Urothelium cell line (cell line): ENCODE data around the gene RWDD1.

Source experiments
- DNase-seq: peaks from one replicate; pipeline ENCODE4 v3.0.0; 2011; ENCODE audit warnings: low spot score, mixed read lengths
- FAIRE-seq: peaks from 2 replicates; lab custom pipeline; 2011; peaks lifted over from hg19 to GRCh38; lab: Jason Lieb, UNC

RWDD1 gene, protein sequence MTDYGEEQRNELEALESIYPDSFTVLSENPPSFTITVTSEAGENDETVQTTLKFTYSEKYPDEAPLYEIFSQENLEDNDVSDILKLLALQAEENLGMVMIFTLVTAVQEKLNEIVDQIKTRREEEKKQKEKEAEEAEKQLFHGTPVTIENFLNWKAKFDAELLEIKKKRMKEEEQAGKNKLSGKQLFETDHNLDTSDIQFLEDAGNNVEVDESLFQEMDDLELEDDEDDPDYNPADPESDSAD

GRCh38 chr6:116570856-116571682, at the start of gene RWDD1:
RWDD1 (plus strand) TSS chr6:116571504; CDS start chr6:116571583, 79 bp downstream.
- FAIRE-seq, result no peak
- DNase-seq, result peak; percentile 91

- DNase-seq (no peak), FAIRE-seq (no peak)
These were observed 48.4 kb upstream of the RWDD1 start for GRCh38 chr6:116522896-116523295.

GRCh38 chr6:116524236-116524635, 47.1 kb upstream of the RWDD1 start:
- FAIRE-seq, result no peak
- DNase-seq, result no peak

- DNase-seq, result no peak
These were observed 43.2 kb upstream of the RWDD1 start for GRCh38 chr6:116528133-116528532.

GRCh38 chr6:116528780-116529179, 42.5 kb upstream of the RWDD1 start:
- no peak for FAIRE-seq
- DNase-seq, result no peak

More at GRCh38 chr6:116528133-116528532, 43.2 kb upstream of the RWDD1 start:
- no peak for FAIRE-seq

GRCh38 chr6:116529466-116530290, 41.6 kb upstream of the RWDD1 start:
- DNase-seq (no peak), FAIRE-seq (no peak)

DNA sequence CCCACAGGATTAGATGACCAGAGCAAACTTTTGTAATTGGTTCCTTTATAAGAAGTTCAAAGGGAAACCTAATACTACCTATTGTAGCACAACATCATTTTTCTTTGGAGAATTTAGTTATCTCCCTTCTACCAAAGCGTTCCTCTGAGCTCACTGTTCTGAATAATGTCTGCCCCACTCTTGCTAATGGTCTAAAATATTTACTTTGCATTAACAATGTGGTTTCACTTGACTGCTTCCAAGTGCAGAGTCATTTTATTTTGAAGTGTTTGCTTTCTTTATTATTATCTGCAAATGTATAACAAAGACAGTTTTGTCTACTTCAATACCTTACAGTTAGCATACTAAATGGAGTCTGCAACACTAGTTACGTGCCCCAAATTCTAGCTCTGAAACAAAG, 40.9 kb upstream of the RWDD1 start:
- no peak for FAIRE-seq
- no peak for DNase-seq

- no peak for FAIRE-seq
- DNase-seq, result peak; percentile 27
These were observed 39.4 kb upstream of the RWDD1 start for GRCh38 chr6:116531675-116532570.

DNA sequence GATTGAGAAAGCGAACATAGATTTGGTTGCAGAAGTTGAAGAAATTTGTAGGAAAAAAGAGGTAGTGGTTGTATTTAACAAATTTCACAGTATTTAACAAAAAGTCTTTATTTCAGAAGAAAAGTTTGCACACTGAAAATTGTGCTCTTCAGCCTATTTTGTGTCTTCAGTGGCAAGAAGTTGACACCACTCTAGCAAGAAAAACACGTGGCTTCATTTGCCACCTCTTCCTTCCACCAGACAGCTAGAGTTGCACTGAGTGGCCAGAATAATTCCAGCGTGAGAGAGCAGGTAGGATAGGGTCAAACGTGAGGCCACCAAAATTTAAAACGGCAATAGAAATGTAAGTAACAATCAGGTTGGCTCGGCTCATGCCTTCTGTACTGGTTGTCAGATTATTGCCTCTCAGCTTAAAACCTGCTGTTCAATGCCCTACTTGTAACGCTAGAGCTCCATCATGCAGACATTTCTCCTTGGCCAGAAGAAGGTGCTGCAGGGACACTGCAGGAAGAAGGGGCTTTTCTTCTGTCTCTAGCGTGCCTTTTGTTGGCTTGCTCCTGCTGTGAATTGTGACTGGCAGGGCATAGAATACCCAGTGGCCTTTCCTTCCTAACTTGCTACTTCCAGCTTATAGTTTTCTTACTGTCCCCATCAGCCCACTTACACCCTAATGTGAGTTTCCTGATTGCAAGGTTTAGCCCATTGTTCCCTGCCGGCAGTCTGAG, 37.9 kb upstream of the RWDD1 start:
- no peak for DNase-seq
- FAIRE-seq, result no peak

GRCh38 chr6:116535109-116535508, 36.2 kb upstream of the RWDD1 start:
- no peak for FAIRE-seq

DNA sequence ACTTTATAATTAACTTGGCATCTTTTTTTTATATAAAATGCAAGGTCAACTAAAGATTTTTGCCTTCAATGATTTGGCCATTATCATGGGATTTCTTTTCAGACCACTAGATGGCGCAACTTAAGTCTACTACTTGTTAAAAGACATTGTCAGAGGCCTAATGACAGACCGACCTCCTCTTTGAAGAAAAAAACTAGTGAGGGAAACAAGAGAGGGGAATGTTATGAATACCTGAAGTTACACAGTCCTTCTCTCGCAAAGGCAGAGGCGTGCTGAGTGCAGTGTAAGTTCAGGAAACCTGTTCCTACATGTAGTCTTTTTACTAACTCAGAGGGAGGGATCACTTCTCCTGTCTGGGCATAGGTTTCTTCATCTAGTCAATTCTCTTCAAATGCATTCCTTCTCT, 35.1 kb upstream of the RWDD1 start:
- DNase-seq, result peak; percentile 24
- no peak for FAIRE-seq

More at GRCh38 chr6:116535109-116535508, 36.2 kb upstream of the RWDD1 start:
- no peak for DNase-seq

DNA sequence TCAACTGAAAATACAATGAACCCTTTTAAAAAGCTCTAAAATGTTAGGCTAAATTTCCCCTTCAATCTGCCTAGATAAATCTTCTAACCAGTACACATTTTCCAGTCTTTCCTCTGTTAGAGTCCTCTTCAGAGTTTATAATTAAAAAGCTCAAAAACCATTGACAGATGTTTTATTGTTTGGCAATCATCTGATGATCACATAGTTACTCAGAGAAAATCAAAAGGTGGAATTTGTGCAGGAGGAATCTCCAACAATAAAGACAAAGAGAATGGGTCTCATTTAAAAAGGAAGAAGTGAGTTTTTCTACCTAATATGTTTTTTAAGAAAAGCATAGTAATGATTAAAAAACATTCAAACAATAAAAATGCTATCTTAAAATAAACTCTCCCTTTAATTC, 28.9 kb upstream of the RWDD1 start:
- no peak for FAIRE-seq
- no peak for DNase-seq

DNA sequence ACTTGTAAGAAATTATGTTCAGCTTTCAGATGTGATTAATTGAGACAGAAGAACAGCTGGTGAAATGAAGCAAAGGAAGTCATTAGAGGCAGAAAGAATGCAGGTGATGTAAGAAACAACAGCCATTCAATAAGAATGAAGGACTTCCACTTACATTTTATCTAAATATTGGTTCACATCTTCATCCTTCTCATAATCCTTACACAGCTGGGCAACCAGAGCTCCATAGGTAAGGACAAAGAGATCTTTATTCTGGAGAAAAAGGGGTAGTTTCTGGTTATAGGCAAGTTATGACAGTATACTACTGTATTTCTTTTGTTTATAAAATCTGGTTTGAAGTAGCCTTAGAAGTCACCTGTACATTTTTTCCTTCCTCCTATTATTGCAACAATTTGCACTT, 28.2 kb upstream of the RWDD1 start:
- FAIRE-seq, result no peak

DNA sequence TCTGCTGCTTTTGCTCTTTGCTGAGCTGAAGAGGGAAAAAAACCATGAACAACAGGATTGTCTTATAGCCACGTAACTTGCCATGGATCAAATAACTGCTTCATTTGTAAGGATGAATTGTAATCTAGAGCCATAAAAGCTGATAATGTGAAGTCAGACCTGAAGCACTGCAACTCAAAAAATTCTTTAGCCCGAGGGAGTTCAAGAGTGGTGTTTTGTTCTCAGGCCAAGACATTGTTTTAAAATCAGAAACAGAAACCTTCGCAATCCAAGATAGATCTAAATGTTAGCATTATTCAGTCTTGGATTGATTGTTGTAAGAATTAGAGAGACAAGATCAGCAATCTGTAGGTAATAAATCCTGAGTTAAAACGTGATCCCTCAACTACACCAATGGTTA, 25.7 kb upstream of the RWDD1 start, which contains the start of gene TRAPPC3L:
Gene TRAPPC3L (minus strand): TSS at position 34 of the 400 bp plus-strand sequence. CDS start 170 bp downstream, outside the sequence.
- FAIRE-seq, result no peak
- DNase-seq, result no peak

More for the DNA sequence above, 28.2 kb upstream of the RWDD1 start:
- DNase-seq, result no peak

DNA sequence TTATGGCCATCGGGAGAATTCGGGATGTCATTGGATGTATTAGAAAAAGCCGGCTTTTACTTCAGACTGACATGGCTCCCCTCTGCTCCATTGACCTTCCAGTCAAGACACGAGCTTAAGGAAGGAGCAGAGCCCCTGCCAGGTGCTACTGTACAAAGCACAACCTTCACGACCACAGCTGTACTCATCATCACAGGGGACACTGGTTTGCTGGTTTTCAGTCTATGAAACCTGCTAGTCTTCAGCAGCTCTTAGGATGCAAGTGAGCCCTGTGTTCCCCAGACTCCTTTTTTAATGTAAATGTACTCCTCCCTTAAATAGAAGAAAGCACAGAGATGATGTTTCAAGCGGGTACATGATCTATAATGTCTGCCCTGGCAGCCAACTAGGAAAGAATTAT, 23.9 kb upstream of the RWDD1 start:
- DNase-seq (no peak), FAIRE-seq (no peak)

DNA sequence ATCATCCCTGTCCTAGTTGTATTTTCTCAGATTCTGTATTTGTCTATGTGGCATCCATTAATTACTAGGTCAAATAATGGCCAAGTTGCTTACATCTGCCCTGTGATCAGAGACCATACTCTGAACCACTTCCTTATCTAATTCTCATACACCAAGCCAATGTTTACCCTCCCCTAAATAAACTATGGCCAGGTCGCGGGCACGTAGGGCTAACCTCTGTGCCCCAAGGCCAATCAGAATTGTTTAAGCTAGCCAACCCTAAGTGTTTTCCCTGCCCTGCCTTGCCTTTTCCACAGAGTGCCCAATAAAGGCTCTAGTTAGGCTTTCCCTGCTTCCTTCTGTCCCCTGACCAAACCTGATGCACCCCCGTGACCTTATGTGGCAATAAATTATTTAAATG, 20.5 kb upstream of the RWDD1 start:
- FAIRE-seq (no peak), DNase-seq (no peak)

DNA sequence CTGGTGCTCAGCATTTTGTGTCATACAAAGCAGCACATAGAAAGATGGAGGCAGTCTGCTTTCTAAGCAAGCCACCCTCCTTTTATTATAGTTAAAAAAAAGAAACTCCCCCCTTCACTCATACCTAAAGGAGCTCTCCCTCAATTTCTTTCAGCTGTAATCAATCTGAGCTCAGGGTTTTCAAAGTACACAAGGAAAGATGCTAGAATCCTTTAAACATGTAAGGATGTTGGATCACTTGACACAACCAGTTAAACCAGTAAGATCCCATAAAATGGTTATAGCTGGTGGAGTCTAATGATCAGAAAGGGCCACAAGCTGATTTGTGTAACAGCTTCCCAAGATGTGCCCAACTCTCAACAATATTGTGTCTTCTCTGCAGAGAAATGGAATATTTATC, 17.9 kb upstream of the RWDD1 start, which contains the start of gene CALHM4:
Gene CALHM4 (plus strand): TSS at position 301 of the 400 bp plus-strand sequence. CDS start 43 bp downstream, at position 344.
- no peak for FAIRE-seq
- no peak for DNase-seq

DNA sequence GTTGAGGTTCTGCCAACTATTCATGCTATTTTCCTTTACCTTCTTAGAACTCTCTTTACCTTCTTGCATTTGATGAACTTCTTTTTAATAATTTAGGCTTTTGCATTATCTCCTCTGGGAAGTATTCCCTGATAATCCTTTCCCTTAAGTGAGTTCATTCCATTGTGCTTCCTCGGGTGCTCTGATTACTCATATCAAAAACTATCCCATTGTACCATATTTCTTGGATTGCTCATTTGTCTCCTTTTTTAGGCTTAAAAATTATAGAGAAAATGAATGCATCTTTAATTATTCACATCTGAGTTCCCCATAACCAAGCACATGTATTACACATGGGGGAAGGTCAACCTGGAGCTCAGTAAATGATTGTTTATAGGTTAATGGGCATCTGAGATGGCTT, 15.2 kb upstream of the RWDD1 start:
- DNase-seq (no peak), FAIRE-seq (no peak)

DNA sequence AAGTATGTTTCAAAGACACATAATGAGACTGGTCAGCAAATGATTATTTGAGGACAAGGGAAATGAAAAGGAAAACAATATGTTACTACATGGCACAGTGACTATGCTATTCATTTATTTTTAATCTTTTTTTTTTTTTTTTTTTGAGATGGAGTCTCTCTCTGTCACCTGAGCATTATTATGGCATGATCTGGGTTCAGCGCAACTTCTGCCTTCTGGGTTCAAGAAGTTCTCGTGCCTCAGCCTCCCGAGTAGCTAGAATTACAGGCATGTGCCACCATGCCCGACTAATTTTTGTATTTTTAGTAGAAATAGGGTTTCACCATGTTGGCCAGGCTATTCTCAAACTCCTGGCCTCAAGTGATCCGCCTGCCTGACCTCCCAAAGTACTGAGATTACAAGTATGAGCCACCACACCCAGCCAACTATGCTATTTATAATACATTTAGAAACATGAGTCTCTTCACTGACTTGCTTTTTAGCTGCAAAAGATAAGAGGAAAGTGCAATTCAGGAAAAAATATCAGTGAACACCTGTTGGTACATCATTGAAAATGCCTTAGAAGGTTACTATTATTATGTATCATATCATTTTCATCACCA, 14.4 kb upstream of the RWDD1 start:
- no peak for FAIRE-seq
- DNase-seq, result no peak
